HG03135 (cell line): ENCODE data around the gene LSM6.

ENCODE experiments used
- ATAC-seq: cut with Tn5 transposase; IDR thresholded peaks from one replicate; pipeline ENCODE4 v1.9.1; 2021; ENCODE audit warnings: mild to moderate bottlenecking, moderate library complexity; ENCODE audit not compliant: unreplicated experiment

The LSM6 gene

GRCh38 chr4:146175541-146176453, at the start of gene LSM6:
Gene LSM6 (plus strand): TSS chr4:146175718. CDS start chr4:146182922, 7,204 bp downstream.
- ATAC-seq, result peak; percentile 93

GRCh38 chr4:146132445-146132844, 43.1 kb upstream of the LSM6 start:
- peak; percentile 96 for ATAC-seq

- no peak for ATAC-seq
These were observed 40.6 kb upstream of the LSM6 start for GRCh38 chr4:146134761-146135445.

- ATAC-seq, result no peak
These were observed 39.6 kb upstream of the LSM6 start for GRCh38 chr4:146135941-146136340.

- ATAC-seq, result peak; percentile 60
These were observed 32.8 kb upstream of the LSM6 start for GRCh38 chr4:146142768-146143167.

GRCh38 chr4:146143888-146144287, 31.6 kb upstream of the LSM6 start:
- no peak for ATAC-seq

- ATAC-seq, result no peak
These were observed 28.6 kb upstream of the LSM6 start for GRCh38 chr4:146146918-146147317.

GRCh38 chr4:146148021-146148420, 27.5 kb upstream of the LSM6 start:
- no peak for ATAC-seq

- ATAC-seq, result no peak
These were observed 21.5 kb upstream of the LSM6 start for GRCh38 chr4:146154057-146154456.

- no peak for ATAC-seq
These were observed 20.3 kb upstream of the LSM6 start for GRCh38 chr4:146155152-146155724.

- no peak for ATAC-seq
These were observed 17.3 kb upstream of the LSM6 start for GRCh38 chr4:146158036-146158745.

- peak; percentile 65 for ATAC-seq
These were observed 16.0 kb upstream of the LSM6 start for GRCh38 chr4:146159384-146160058.

- no peak for ATAC-seq
These were observed 14.3 kb upstream of the LSM6 start for GRCh38 chr4:146161243-146161642.

- ATAC-seq, result no peak
These were observed 10.3 kb upstream of the LSM6 start for GRCh38 chr4:146165221-146165620.

- no peak for ATAC-seq
These were observed 9.7 kb upstream of the LSM6 start for GRCh38 chr4:146165840-146166239.

- no peak for ATAC-seq
These were observed 5.4 kb upstream of the LSM6 start for GRCh38 chr4:146170149-146170548.

- no peak for ATAC-seq
These were observed 1.4 kb downstream of the LSM6 start for GRCh38 chr4:146176891-146177290.

- ATAC-seq, result no peak
These were observed 2.6 kb downstream of the LSM6 start for GRCh38 chr4:146178126-146178525.

- no peak for ATAC-seq
These were observed 4.4 kb downstream of the LSM6 start for GRCh38 chr4:146179784-146180370.

- ATAC-seq, result no peak
These were observed 6.9 kb downstream of the LSM6 start for GRCh38 chr4:146182443-146182842.
